H1 (cell line): ENCODE results near the gene MFAP4. TPM values are rescaled to one million over a fixed set of nuclear protein-coding genes. Genes with fewer than 3 reads are reported as not detected.

Experiments used
- ASH2L ChIP-seq: fragments of 200-600, 300-600 bp; sonication (generic); IDR thresholded peaks from one replicate; pipeline ENCODE4 v1.7.1; 2017; ENCODE audit warnings: low read length
- CEBPB ChIP-seq: IDR thresholded peaks from 2 replicates; pipeline ENCODE4 v1.6.1; 2012; ENCODE audit warnings: low read depth, low read length
- MAFK ChIP-seq: IDR thresholded peaks from 2 replicates; pipeline ENCODE4 v1.6.1; 2012; ENCODE audit warnings: low read depth, mild to moderate bottlenecking, improper control_type of control experiment, low read length
- RAD21 ChIP-seq, 2 experiments: IDR thresholded peaks in 1 of 2; conservative IDR thresholded peaks in 1 of 2; 2 replicates each; pipeline ENCODE4 v1.6.1; 2011; ENCODE audit warnings: low read depth in 2 of 2, low read length in 2 of 2, improper control_type of control experiment in 1 of 2, inconsistent platforms in 1 of 2, mild to moderate bottlenecking in 1 of 2, moderate library complexity in 1 of 2
- SAP30 ChIP-seq: fragments of 300-600 bp; sonication (generic); IDR thresholded peaks from 2 replicates; pipeline ENCODE4 v1.7.1; 2012; ENCODE audit warnings: low read length, moderate library complexity, mild to moderate bottlenecking, inconsistent platforms; ENCODE audit not compliant: insufficient read depth, insufficient replicate concordance
- SIRT6 ChIP-seq: IDR thresholded peaks from one replicate; pipeline ENCODE4 v1.7.1; 2012; ENCODE audit warnings: low read length, inconsistent platforms
- SP2 ChIP-seq: IDR thresholded peaks from 2 replicates; pipeline ENCODE4 v1.6.1; 2012; ENCODE audit warnings: mild to moderate bottlenecking, low read length, inconsistent platforms
- SP4 ChIP-seq: IDR thresholded peaks from 2 replicates; pipeline ENCODE4 v1.6.1; 2012; ENCODE audit warnings: low read length, inconsistent platforms
- YY1 ChIP-seq: IDR thresholded peaks from 2 replicates; pipeline ENCODE4 v1.6.1; 2011; ENCODE audit warnings: low read depth, mild to moderate bottlenecking, low read length
- ZNF274 ChIP-seq: IDR thresholded peaks from 2 replicates; pipeline ENCODE4 v1.7.0; 2012; ENCODE audit warnings: low read length, borderline replicate concordance; ENCODE audit errors: extremely low read depth
- polyA plus RNA-seq, 7 experiments: library from polyadenylated mRNA; depleted of rRNA in 3 of 7; stranded (reverse) in 5 of 7; unstranded in 2 of 7; fragments of >200 nt in 5 of 7; fragments of 200-250 nt in 2 of 7; gene quantifications; 1 replicate in 5 of 7; 2 replicates in 1 of 7; 4 replicates in 1 of 7; pipeline versions ENCODE4 v1.2.1 to v1.2.3, GENCODE V29; 2011 to 2013; ENCODE audit warnings: missing spikeins in 2 of 7, mixed read lengths in 2 of 7
- total RNA-seq: library from RNA; stranded (reverse); fragmentation: NEBNext Ultra II Directional; extraction: Animal tissue kit (Norgen Biotek cat#: 25700); gene quantifications from 2 replicates; pipeline ENCODE4 v1.2.1, GENCODE V29; 2021
- TF ChIP-seq, protein P1 (sequence below): fragments of 300-600 bp; sonication (generic); IDR thresholded peaks from 2 replicates; pipeline ENCODE4 v1.7.1; 2012; ENCODE audit warnings: low read length, moderate library complexity, mild to moderate bottlenecking, inconsistent platforms; ENCODE audit not compliant: insufficient replicate concordance

MFAP4 gene
- total and polyA plus RNA-seq, 2 of the 8 experiments (the other 6 are each of a cell fraction or from before 2014, with no cell fraction given): 3.1 to 3.6 TPM

DNA sequence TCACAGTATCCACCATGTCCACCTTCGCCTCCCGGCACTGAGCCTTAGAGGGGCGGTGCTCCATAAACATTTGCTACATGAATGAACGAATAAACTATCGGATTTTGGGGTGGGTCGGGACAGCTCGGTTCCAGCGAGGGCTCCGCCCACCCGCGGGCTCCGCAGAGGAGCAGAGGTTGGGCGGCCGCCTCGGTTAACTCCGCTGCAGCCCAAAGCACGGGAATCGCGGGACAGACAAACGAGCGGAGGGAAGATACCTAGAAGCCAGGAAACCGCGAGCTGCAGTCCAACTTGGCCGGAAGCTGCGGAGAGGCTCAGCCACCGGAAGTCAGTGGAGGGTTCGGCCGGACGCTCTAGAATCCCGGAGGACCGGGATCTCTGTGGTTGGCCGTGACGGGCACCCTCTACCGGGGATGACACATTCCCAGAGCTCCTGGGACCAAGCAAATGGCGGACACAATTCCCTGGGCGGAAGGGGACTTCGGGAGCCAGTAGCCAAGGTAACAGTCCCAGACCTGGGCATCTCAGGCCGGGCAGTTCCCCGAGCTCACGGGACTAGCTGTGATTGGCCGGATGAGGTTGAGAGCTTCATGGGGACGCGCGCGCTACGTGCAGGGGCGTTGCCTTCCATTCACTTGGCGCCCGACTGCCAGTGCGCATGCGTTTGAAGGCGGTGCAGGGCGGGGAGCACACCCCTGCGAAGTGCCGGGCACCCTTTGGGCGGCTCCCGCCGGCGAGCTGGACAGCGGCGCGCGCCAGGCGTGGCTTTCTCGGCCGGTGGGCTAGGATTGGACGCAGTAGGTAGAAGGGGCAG, 9.2 kb downstream of the MFAP4 start (continued):
- TF ChIP-seq, protein P1, sequence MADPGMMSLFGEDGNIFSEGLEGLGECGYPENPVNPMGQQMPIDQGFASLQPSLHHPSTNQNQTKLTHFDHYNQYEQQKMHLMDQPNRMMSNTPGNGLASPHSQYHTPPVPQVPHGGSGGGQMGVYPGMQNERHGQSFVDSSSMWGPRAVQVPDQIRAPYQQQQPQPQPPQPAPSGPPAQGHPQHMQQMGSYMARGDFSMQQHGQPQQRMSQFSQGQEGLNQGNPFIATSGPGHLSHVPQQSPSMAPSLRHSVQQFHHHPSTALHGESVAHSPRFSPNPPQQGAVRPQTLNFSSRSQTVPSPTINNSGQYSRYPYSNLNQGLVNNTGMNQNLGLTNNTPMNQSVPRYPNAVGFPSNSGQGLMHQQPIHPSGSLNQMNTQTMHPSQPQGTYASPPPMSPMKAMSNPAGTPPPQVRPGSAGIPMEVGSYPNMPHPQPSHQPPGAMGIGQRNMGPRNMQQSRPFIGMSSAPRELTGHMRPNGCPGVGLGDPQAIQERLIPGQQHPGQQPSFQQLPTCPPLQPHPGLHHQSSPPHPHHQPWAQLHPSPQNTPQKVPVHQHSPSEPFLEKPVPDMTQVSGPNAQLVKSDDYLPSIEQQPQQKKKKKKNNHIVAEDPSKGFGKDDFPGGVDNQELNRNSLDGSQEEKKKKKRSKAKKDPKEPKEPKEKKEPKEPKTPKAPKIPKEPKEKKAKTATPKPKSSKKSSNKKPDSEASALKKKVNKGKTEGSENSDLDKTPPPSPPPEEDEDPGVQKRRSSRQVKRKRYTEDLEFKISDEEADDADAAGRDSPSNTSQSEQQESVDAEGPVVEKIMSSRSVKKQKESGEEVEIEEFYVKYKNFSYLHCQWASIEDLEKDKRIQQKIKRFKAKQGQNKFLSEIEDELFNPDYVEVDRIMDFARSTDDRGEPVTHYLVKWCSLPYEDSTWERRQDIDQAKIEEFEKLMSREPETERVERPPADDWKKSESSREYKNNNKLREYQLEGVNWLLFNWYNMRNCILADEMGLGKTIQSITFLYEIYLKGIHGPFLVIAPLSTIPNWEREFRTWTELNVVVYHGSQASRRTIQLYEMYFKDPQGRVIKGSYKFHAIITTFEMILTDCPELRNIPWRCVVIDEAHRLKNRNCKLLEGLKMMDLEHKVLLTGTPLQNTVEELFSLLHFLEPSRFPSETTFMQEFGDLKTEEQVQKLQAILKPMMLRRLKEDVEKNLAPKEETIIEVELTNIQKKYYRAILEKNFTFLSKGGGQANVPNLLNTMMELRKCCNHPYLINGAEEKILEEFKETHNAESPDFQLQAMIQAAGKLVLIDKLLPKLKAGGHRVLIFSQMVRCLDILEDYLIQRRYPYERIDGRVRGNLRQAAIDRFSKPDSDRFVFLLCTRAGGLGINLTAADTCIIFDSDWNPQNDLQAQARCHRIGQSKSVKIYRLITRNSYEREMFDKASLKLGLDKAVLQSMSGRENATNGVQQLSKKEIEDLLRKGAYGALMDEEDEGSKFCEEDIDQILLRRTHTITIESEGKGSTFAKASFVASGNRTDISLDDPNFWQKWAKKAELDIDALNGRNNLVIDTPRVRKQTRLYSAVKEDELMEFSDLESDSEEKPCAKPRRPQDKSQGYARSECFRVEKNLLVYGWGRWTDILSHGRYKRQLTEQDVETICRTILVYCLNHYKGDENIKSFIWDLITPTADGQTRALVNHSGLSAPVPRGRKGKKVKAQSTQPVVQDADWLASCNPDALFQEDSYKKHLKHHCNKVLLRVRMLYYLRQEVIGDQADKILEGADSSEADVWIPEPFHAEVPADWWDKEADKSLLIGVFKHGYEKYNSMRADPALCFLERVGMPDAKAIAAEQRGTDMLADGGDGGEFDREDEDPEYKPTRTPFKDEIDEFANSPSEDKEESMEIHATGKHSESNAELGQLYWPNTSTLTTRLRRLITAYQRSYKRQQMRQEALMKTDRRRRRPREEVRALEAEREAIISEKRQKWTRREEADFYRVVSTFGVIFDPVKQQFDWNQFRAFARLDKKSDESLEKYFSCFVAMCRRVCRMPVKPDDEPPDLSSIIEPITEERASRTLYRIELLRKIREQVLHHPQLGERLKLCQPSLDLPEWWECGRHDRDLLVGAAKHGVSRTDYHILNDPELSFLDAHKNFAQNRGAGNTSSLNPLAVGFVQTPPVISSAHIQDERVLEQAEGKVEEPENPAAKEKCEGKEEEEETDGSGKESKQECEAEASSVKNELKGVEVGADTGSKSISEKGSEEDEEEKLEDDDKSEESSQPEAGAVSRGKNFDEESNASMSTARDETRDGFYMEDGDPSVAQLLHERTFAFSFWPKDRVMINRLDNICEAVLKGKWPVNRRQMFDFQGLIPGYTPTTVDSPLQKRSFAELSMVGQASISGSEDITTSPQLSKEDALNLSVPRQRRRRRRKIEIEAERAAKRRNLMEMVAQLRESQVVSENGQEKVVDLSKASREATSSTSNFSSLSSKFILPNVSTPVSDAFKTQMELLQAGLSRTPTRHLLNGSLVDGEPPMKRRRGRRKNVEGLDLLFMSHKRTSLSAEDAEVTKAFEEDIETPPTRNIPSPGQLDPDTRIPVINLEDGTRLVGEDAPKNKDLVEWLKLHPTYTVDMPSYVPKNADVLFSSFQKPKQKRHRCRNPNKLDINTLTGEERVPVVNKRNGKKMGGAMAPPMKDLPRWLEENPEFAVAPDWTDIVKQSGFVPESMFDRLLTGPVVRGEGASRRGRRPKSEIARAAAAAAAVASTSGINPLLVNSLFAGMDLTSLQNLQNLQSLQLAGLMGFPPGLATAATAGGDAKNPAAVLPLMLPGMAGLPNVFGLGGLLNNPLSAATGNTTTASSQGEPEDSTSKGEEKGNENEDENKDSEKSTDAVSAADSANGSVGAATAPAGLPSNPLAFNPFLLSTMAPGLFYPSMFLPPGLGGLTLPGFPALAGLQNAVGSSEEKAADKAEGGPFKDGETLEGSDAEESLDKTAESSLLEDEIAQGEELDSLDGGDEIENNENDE: no peak
- TF ChIP-seq YY1: peak; percentile 88
- peak; percentile 97 for TF ChIP-seq ASH2L
- no peak for TF ChIP-seq RAD21 (IDR thresholded peaks at IDR 0.05 in 1 of 2, conservative IDR thresholded peaks at IDR 0.05 in 1 of 2; ENCODE audit: low read depth in 2 of 2, low read length in 2 of 2)
- peak; percentile 93 for TF ChIP-seq SP2
- TF ChIP-seq CEBPB: no peak
- TF ChIP-seq MAFK: no peak
- TF ChIP-seq SP4: no peak; the same call in 1 of the 2 replicates
- no peak for TF ChIP-seq SAP30
- TF ChIP-seq SIRT6: no peak
- no peak for TF ChIP-seq ZNF274
